HG03175 (cell line): ENCODE results near the gene SLC22A4.

Experiments used
- ATAC-seq: cut with Tn5 transposase; IDR thresholded peaks from one replicate; pipeline ENCODE4 v1.9.1; 2021; ENCODE audit warnings: mild to moderate bottlenecking, moderate library complexity; ENCODE audit not compliant: unreplicated experiment

The SLC22A4 gene

GRCh38 chr5:132297211-132297940 is 3.2 kb downstream of the SLC22A4 start:
- ATAC-seq: no peak

DNA sequence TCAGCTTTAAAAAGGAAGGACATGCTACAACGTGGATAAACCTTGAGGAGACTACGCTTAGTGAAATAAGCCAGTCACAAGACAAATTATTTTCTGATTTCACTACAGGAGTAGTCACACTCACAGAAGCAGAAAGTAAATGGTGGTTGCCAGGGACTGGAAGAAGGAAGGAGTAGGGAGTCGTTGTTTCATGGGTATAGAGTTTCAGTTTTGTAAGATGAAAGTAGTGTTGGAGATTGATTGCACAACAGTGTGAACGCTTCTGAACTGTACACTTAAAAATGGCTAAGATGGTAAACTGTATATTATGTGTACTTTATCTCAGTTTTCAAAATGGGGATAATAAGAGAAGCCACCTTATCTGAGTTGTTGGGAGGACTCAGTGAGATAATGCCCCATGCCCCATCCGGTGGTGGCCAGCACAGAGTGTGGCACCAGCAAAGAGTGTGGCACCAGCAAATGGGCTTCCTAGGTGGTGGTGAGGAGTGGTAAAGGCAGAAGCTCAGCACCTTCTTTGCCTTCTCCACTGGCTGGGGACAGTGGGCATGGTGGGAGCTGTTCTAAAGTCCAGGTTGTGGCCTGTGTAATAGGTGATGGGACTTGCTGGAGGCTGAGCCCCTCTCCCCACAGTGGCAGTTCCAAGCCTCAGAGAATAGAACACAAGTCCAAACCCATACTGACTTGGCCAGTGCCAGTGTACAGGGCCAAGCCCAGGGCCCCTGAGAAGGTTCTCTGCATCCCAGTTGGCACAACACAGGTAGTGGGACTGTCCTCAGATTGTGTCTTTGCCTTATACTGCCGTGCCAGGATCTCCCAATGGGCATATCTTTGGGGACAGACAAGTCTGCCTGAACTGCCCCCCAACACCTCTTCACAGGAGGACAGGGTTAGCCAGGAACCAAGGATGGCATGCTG is 4.4 kb downstream of the SLC22A4 start:
- ATAC-seq: no peak

- ATAC-seq: no peak
Measured at GRCh38 chr5:132299917-132300316, 5.7 kb downstream of the SLC22A4 start.

DNA sequence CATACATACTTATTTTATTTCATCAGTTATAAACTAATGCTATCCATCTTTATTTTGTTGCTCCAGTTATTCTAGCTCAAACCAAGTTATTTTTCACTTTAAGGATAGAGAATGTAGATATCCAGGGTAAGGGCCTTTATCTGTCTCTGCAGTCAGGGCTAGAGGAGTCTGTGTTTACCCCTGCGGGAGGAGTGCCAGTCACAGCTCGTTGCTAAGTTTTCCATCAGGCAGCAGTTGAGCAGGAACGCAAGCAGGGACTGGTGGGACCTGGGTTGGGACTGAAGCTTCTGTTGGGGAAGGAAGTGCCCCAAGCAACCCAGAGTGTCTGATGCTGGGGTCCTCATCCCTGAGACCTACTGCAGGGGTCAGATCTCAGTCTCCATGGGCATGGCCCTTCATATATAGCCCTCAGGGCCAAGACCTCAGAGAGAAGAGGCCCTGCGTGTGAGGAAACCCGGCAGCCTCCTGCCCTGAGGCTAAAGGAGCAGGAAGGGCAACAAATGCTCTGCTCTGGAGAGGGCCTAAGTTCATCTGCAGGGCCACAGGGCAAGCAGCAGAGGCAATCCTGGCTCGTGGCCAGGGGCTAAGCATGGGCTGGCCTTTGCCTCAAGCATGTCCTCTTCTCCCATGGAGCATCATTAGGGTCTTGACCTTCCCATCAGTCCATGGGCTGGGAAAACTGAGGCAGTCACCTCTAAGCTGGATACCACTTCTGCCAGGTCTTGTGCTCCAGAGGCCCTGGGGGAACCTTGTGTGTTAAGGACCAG is 6.6 kb downstream of the SLC22A4 start:
- no peak for ATAC-seq

GRCh38 chr5:132301344-132302271 is 7.4 kb downstream of the SLC22A4 start:
- no peak for ATAC-seq

DNA sequence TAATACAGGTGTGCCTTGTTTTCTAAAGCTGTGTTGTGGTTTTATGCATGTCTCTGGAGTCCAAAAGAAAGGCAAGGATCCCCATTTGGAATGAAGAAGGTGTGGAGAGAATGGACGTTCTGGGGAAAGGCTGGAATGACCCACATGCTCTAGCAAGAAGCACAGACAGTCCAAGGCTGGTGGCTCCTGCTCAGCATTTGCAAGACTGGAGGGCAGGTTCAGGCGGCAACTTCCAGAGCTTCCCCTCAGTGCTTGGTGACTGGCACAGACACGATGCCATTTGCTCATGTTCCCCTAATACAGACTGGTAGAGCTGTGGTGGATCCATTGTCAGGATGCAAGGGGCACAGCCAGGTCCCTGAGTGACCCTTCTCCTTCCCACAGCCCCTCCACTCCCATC is 8.2 kb downstream of the SLC22A4 start:
- no peak for ATAC-seq

GRCh38 chr5:132303589-132303988 is 9.4 kb downstream of the SLC22A4 start:
- no peak for ATAC-seq

GRCh38 chr5:132305420-132305819 is 11.2 kb downstream of the SLC22A4 start:
- ATAC-seq: no peak

DNA sequence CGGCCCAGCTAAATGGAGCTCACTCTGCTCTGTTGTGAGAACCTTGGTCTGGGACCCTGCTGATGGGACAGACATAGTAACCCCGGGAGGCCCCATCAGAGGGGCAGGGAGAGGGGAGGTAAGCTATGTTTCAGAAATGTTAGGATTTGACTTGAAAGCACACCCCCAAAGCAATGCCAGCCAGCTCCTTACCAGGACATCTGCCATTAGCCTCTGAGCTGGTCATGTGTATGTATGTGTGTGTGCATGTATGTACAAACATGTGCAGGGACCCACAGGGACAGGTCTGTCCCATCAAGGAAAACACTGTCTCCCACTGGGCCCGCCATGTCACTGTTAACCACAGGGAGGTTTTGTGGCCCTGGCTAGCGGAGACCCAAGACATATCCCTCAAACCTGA is 14.5 kb downstream of the SLC22A4 start:
- ATAC-seq: no peak

- ATAC-seq: no peak
Measured at GRCh38 chr5:132309679-132310078, 15.5 kb downstream of the SLC22A4 start.

DNA sequence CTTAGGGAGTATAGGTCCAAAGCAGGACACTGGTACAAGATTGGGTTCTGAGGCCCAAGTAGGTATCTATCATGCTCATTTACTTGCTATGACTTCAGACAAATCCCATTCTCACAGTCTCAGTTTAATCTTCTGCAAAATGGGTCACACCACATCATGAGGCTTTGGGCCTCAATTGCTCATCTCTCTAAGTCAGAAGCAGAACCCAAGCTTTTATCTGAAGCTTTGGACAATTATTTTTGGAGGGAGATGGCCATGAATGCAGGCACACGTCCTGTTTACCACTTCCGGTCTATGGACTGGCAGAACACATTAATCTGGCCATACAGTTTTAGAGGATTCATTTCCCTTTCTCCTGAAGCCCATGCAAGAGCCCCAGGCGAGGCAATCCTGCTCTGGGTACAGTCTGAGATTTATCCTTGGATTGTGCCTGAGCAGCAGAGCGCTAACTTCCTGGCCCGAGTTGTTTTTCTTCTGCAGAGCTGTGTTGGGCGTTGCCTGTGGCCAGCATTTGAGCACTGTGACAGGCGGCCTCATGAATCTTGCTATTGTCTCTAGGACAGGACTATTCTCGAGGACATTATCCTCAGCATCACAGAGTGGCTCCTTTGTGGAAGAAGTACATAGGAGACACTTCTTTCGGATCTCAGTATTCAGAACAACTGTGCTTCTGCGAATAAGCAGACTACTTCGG is 16.1 kb downstream of the SLC22A4 start:
- ATAC-seq: no peak

- ATAC-seq: no peak
Measured at GRCh38 chr5:132313366-132313765, 19.2 kb downstream of the SLC22A4 start.

DNA sequence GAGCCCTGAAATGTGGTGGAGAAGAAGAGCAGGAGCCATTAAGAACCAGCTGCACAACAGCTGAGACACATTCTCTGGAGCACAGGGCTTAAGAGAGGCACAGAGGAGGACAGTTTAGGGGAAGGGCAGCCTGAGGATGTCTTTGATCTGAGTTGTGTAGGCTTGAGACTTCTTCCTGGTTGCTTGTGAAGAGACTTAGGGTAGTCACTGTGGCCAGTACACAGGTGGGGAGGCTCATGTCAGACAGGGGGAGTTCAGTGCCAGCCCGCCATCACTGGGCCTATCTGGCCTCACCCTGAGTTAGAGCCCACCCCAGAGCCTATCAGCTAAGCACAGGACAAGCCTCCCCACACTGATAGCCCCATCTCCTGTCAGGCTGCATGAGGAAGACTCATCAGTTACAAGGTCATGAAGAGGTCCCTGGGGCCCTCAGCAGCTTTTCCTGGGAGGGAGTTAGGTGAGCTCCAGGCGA is 19.8 kb downstream of the SLC22A4 start:
- no peak for ATAC-seq

DNA sequence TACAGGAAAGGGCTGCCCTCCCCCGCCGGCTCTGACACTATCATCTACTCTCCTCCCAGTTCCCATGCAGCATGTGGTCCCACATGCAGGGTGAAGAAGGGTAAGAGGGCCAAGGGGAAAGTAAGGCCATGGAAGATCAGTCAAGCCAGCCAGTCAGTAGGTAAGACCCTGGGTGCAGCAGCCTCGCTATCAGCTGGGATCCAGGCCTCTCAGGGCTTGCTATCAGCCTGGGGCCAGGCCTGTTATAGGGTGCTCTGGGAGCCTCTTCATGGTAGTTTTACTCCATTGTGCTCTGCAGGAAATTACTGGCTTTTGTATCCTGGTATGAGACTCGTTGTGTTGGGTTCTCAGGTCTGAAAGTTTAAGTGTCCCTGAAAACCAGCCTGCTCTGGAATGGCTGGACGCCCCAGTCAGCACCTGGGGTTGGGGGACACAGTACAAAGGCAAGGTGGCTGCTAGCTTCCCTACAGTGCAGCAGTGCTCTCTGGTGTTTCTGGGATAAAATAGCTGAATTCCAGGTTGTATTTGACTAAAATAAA is 21.4 kb downstream of the SLC22A4 start:
- ATAC-seq: no peak

DNA sequence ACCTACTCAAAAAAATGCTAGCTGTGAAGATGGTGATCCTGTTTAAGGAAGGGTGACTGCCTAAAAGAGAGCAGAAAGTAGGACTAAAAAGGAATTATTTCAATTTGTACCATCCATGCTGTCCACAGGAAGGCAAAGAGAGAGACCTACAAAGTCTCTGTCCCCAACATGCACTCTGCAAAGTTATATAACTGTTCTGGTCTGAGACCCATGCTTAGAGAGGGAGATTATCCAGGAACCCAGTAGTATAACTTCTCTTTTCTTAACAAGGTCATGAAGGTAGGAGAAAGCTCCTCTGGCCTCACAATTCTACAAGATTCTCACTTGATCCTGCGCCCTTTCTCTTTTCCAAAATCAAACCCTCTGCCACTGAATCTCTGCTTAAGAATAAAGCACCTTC is 25.8 kb downstream of the SLC22A4 start:
- no peak for ATAC-seq

DNA sequence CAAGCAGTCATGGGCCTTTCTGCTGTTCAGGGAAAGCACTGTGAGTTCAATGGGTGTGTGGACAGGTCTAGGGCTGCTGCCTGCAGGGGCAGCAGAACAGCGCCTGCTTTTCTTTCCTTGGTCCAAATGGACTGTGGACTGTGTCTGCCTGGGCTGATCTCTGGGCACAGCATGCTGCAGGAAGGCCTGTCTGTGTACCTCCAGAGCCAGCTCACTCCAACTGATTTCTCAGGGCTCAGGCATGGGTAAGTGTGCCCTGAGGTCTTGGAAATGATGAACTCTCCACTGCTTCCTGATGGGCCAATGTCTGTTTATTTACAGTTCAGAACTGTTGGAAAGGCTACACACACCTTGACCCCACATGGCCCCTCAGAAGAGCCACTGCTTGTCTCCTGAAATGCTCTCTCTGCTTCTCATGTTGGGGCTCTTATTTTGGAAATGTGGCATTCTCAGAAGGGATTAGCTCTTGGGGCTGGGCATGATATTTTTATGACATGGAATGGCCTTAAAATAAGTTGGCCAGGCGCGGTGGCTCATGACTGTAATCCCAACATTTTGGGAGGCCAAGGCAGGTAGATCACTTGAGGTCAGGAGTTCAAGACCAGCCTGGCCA is 27.0 kb downstream of the SLC22A4 start:
- no peak for ATAC-seq

GRCh38 chr5:132322266-132322665 is 28.1 kb downstream of the SLC22A4 start:
- ATAC-seq: no peak

- no peak for ATAC-seq
Measured at GRCh38 chr5:132323202-132323601, 29.0 kb downstream of the SLC22A4 start.

- no peak for ATAC-seq
Measured at GRCh38 chr5:132325691-132326090, 31.5 kb downstream of the SLC22A4 start.
